DOHH2 (cell line): Measurements from ENCODE around the gene FABP6.

Experiments
- EZH2phosphoT487 ChIP-seq: fragments of 200-600 bp; sonication (generic); IDR thresholded peaks from 2 replicates; pipeline ENCODE4 v1.6.1; 2017; ENCODE audit warnings: borderline replicate concordance, mild to moderate bottlenecking, antibody characterized with exemption, low read length, moderate library complexity, mixed read lengths
- TF ChIP-seq, protein P1 (sequence below): fragments of 200-600 bp; sonication (generic); IDR thresholded peaks from one replicate; pipeline ENCODE4 v1.5.1; 2014; ENCODE audit warnings: antibody characterized with exemption, mild to moderate bottlenecking, low read depth, low read length; ENCODE audit not compliant: poor library complexity, severe bottlenecking

DNA sequence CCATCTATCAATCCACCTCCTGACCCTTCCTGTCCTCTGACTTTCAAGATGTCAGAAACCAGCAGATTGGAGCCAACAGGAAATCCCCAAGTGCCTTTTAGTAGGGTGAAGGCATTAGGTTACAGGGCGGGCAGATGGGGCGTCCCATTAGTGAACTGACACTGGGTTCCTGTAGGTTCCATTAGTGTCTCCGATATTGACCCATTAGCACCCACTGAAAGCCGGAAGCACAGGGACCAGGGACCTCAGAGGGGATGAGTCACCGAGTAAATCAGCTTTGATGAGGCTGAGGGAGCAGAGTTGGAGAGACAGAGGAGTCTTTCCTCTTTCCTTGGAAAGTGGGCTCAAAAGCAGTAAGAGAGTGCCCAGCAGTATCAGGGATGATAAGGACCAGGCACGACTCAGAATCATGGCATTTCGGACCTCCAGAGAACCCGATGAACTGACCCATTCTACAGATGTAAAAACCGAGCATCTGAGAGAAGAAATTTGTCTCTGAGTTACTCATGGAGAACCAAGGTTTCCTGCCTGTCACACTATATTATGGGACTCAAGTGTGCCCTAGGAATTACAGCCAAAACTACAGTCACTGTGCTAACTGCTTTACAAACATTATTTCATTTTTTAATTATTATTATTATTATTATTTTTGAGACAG, 47.2 kb upstream of the FABP6 start:
- TF ChIP-seq, protein P1, sequence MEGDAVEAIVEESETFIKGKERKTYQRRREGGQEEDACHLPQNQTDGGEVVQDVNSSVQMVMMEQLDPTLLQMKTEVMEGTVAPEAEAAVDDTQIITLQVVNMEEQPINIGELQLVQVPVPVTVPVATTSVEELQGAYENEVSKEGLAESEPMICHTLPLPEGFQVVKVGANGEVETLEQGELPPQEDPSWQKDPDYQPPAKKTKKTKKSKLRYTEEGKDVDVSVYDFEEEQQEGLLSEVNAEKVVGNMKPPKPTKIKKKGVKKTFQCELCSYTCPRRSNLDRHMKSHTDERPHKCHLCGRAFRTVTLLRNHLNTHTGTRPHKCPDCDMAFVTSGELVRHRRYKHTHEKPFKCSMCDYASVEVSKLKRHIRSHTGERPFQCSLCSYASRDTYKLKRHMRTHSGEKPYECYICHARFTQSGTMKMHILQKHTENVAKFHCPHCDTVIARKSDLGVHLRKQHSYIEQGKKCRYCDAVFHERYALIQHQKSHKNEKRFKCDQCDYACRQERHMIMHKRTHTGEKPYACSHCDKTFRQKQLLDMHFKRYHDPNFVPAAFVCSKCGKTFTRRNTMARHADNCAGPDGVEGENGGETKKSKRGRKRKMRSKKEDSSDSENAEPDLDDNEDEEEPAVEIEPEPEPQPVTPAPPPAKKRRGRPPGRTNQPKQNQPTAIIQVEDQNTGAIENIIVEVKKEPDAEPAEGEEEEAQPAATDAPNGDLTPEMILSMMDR = no peak
- TF ChIP-seq EZH2phosphoT487 = no peak
